Measurements from ENCODE around the gene CT45A10.
"Not testable (repeated sequence)": the region's sequence is repeated elsewhere in the genome, so short reads cannot be mapped to it uniquely, and the experiment has no call there.

Gene CT45A10

GRCh38 chrX:135854438-135854837 lies 38.8 kb downstream of the CT45A10 start, which contains the start of gene CT45A8:
Gene CT45A8 (minus strand): TSS chrX:135854538. CDS start chrX:135850783, 3,755 bp downstream.
- H3K9me3 ChIP-seq (ENCODE audit: low read length); H3K4me1 ChIP-seq (ENCODE audit: insufficient read depth, low read length); H3K36me3 ChIP-seq (ENCODE audit: insufficient read depth, low read length); H2AFZ ChIP-seq (ENCODE audit: low read depth, low read length); H3K27me3 ChIP-seq (ENCODE audit: insufficient read depth, low read length); H3K4me3 ChIP-seq (ENCODE audit: low read length): not testable (repeated sequence)

- H3K36me3 ChIP-seq (ENCODE audit: insufficient read depth, low read length); H2AFZ ChIP-seq (ENCODE audit: low read depth, low read length); H3K4me3 ChIP-seq (ENCODE audit: low read length); H3K27me3 ChIP-seq (ENCODE audit: insufficient read depth, low read length); H3K9me3 ChIP-seq (ENCODE audit: low read length); H3K4me1 ChIP-seq (ENCODE audit: insufficient read depth, low read length): not testable (repeated sequence)
Measured at GRCh38 chrX:135837180-135837579, 56.1 kb downstream of the CT45A10 start, which contains the start of gene CT45A7. Gene CT45A7 (minus strand): TSS chrX:135837280. CDS start chrX:135833533, 3,747 bp downstream.

All from neuron (in vitro differentiated cells).